Measurements from ENCODE around the gene TRIM51.

TRIM51 gene

DNA sequence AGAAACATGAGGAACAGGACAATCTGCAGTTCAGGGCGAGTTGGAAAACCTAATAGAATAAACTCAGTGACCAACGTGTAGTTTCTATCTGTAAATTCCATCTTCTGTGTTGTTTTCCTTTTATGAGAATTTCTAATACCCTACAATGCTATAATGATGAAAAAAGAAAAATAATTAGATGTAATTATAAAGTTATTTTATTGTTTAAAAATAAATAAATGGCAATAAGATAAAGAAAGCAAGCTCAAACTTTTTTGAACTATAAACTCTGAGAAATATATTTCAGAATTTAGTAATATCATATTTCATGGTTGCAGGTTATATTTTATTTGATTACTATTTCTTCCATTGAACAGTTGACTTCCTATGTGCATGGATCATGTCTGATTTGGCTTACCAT, 53.2 kb downstream of the TRIM51 start, which contains the start of gene OR5I1:
TSS of gene OR5I1 (minus strand) at position 101 of the 400 bp plus-strand sequence. CDS start at position 101, 0 bp downstream.
- H3K27ac Mint-ChIP-seq: no peak within 1 kb of the TSS
- H3K4me1 Mint-ChIP-seq (ENCODE audit: low read depth): no peaks in the 10 kb centered on the region
- H3K36me3 Mint-ChIP-seq (ENCODE audit: low read depth): no peaks in the 10 kb centered on the region
- intact Hi-C loops (cut with micrococcal nuclease): no loop called here
- no peaks in the 10 kb centered on the region for H3K27me3 Mint-ChIP-seq
- H3K9me3 Mint-ChIP-seq: no peaks in the 10 kb centered on the region
- no peak within 1 kb of the TSS for H3K4me3 Mint-ChIP-seq
